Activated CD4-positive, alpha-beta T cell treated with anti-CD3 and anti-CD28 coated beads, Interleukin-2, amount 50 U/mL, for 24 hours (primary cell): ENCODE data around the gene ARVCF.

Experiments
- DNase-seq, 2 donors: peaks; one replicate each; pipeline ENCODE4 v3.0.0-alpha.2; 2020; ENCODE audit warnings: low read depth in 1 of 2, low spot score in 1 of 2

The ARVCF gene

GRCh38 chr22:20017622-20017958, 967 bp upstream of the ARVCF start:
- no peak for DNase-seq

- peak in 1 of 2 donors; percentile 5 for DNase-seq
These were observed 471 bp downstream of the ARVCF start for GRCh38 chr22:20015971-20016733.

GRCh38 chr22:20015187-20015625, 1.4 kb downstream of the ARVCF start:
- no peak for DNase-seq

- no peak for DNase-seq
These were observed 2.0 kb downstream of the ARVCF start for GRCh38 chr22:20014526-20015186.

- no peak for DNase-seq
These were observed 3.2 kb downstream of the ARVCF start for GRCh38 chr22:20013382-20013871.

GRCh38 chr22:20012741-20013331, 3.8 kb downstream of the ARVCF start:
- no peak for DNase-seq

- no peak for DNase-seq
These were observed 4.5 kb downstream of the ARVCF start for GRCh38 chr22:20011993-20012740.

- no peak for DNase-seq
These were observed 5.3 kb downstream of the ARVCF start for GRCh38 chr22:20011123-20011992.

- no peak for DNase-seq
These were observed 6.1 kb downstream of the ARVCF start for GRCh38 chr22:20010307-20011122.

GRCh38 chr22:20009582-20010306, 6.9 kb downstream of the ARVCF start:
- DNase-seq: no peak

- no peak for DNase-seq
These were observed 7.6 kb downstream of the ARVCF start for GRCh38 chr22:20009018-20009491.

- DNase-seq: no peak
These were observed 8.2 kb downstream of the ARVCF start for GRCh38 chr22:20008221-20008995.

GRCh38 chr22:20004464-20004863, 12.2 kb downstream of the ARVCF start:
- no peak for DNase-seq

GRCh38 chr22:20003304-20003703, 13.3 kb downstream of the ARVCF start:
- no peak for DNase-seq

- no peak for DNase-seq
These were observed 14.0 kb downstream of the ARVCF start for GRCh38 chr22:20002636-20003035.

GRCh38 chr22:20002128-20002527, 14.5 kb downstream of the ARVCF start:
- no peak for DNase-seq

- DNase-seq: no peak
These were observed 15.5 kb downstream of the ARVCF start for GRCh38 chr22:20001082-20001638.
